Left ventricle myocardium inferior (tissue), 1 donor: ENCODE measurements around the gene SERPINI2. TPM values are rescaled to one million over a fixed set of nuclear protein-coding genes. Genes with fewer than 3 reads are reported as not detected.

Experiments used
- DNase-seq: peaks from one replicate; pipeline ENCODE4 v3.0.0-alpha.2; 2020
- H3K27ac ChIP-seq: fragments of 200-600 bp; replicated peaks from 2 replicates; pipeline ENCODE4 v1.8.0; 2021
- H3K27me3 ChIP-seq: fragments of 200-600 bp; 2 replicates; pipeline ENCODE4 v1.8.0; 2021; ENCODE audit warnings: low read depth
- H3K36me3 ChIP-seq: fragments of 200-600 bp; 2 replicates; pipeline ENCODE4 v1.8.0; 2021
- H3K4me1 ChIP-seq: fragments of 200-600 bp; 2 replicates; pipeline ENCODE4 v1.8.0; 2021
- H3K4me3 ChIP-seq: fragments of 200-600 bp; 2 replicates; pipeline ENCODE4 v1.8.0; 2021; ENCODE audit warnings: mild to moderate bottlenecking, moderate library complexity
- H3K9me3 ChIP-seq: fragments of 200-600 bp; replicated peaks from 2 replicates; pipeline ENCODE4 v1.8.0; 2021
- CTCF ChIP-seq: fragments of 200-600 bp; IDR thresholded peaks from 2 replicates; pipeline ENCODE4 v1.8.0; 2021; ENCODE audit warnings: antibody characterized with exemption, mild to moderate bottlenecking, borderline replicate concordance
- intact Hi-C: fragments of 100-400 bp; cut with micrococcal nuclease; formaldehyde crosslinking; loops from one replicate; pipeline ENCODE4 v1.11.0; 2022
- total RNA-seq: library from RNA; stranded (reverse); fragmentation: NEBNext Ultra II Directional; extraction: Animal tissue kit (Norgen Biotek cat#: 25700); gene quantifications from one replicate; pipeline ENCODE4 v1.2.1, GENCODE V29; 2021
- donor health status: DM: no; HTN: yes; CAD: no; lungs with severe emphysema.

The SERPINI2 gene
- total RNA-seq, 1 donor from 2014 or later, result 0.41 TPM

DNA sequence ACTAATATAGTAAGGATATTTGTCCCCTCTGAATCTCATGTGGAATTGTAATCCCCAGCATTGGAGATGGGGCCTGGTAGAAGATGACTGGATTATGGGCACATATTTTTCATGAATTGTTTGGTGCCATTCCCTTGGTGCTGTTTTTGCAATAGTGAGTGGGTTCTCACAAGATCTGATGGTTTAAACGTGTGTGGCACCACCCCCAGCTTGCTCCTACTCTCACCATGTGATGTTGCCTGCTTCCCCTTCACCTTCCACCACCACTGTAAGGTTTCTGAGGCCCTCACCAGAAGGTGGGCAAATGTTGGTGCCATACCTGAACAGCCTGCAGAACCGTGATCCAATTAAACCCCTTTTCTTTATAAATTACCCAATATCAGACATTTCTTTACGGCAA lies 28.1 kb upstream of the SERPINI2 start:
- no peak overlapping the region for H3K27ac ChIP-seq
- DNase-seq, result no peak
- H3K27me3 ChIP-seq, result no peaks in the 10 kb centered on the region
- intact Hi-C loops, result no loop called here
- H3K4me3 ChIP-seq, result no peak overlapping the region
- H3K36me3 ChIP-seq, result no peaks in the 10 kb centered on the region
- no peaks in the 10 kb centered on the region for H3K9me3 ChIP-seq
- H3K4me1 ChIP-seq, result no peaks in the 10 kb centered on the region
- no peak for TF ChIP-seq CTCF

GRCh38 chr3:167497903-167498302 lies 24.1 kb upstream of the SERPINI2 start:
- Histone ChIP-seq H3K27ac (no peak overlapping the region), H3K4me3 (no peak overlapping the region), H3K9me3 (no peaks in the 10 kb centered on the region), H3K4me1 (no peaks in the 10 kb centered on the region), H3K36me3 (no peaks in the 10 kb centered on the region), H3K27me3 (no peaks in the 10 kb centered on the region)
- intact Hi-C loops, result no loop called here
- no peak for TF ChIP-seq CTCF
- no peak for DNase-seq

DNA sequence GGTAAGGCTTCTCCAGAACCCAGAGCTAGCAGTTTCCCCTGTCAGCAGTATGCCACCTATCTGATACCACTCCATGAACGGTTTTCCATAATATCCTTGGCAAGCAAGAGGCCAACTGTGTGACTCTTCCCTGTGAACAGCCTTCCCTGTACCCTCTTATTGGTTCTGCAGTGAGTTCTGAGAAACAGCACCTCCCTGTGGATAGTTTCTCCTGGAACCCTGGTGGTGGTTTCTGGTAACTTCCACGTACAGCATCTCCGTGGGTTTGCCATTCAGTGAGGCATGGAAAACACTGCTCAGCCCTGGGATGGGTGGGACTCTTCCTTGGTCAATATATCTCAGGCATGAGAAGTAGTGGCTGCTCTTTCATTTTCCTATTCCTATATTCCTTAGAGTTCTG lies 19.4 kb upstream of the SERPINI2 start:
- Histone ChIP-seq H3K27ac (no peak overlapping the region), H3K4me1 (no peaks in the 10 kb centered on the region), H3K4me3 (no peak overlapping the region), H3K9me3 (no peaks in the 10 kb centered on the region), H3K36me3 (no peaks in the 10 kb centered on the region), H3K27me3 (no peaks in the 10 kb centered on the region)
- intact Hi-C loops, result no loop called here
- DNase-seq, result no peak
- TF ChIP-seq CTCF, result no peak

DNA sequence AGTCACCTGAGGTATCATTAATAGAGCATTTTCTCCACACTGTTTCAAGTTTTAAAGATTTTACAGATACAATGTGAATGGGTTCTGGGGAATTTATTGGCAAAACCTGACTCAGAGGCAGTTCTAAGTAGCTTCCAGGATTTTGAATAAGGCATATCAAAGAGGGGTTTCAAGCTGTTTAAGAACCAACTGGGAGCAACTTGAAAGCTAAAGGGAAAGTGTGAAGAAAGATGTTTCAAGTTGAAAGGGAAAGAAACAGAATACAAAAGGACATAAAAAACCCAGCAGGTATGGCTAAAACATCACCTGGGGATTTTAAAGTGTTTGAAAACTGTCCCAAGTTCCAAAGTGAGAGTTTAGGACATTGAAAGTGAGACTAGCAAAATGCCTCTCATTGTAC lies 17.8 kb upstream of the SERPINI2 start:
- Histone ChIP-seq H3K27me3 (no peaks in the 10 kb centered on the region), H3K36me3 (no peaks in the 10 kb centered on the region), H3K27ac (no peak overlapping the region), H3K4me1 (no peaks in the 10 kb centered on the region), H3K4me3 (no peak overlapping the region), H3K9me3 (peaks cover 1% of the 10 kb centered on the region)
- DNase-seq, result no peak
- no peak for TF ChIP-seq CTCF
- intact Hi-C loops, result no loop called here

DNA sequence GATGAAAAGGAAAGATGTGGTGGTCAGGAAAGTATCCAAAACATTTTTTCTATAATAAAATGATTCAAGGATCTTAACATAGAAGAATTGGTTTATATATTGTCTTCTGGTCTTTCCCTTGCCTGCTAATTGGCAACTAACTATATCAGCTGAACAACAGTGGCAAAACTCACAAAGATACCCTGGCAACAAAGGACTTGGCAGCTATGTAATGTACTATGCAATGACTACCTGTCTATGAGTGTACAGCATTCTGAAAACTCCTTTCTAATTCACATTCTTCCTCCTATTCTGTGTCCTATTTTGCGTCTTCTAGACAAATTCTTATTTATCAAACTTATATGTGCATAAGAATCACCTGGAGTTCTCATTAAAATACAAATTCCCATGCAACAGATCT lies 15.7 kb upstream of the SERPINI2 start:
- no peak for TF ChIP-seq CTCF
- intact Hi-C loops, result no loop called here
- Histone ChIP-seq H3K4me3 (no peak overlapping the region), H3K27ac (no peak overlapping the region), H3K36me3 (no peaks in the 10 kb centered on the region), H3K9me3 (peaks cover 6% of the 10 kb centered on the region), H3K27me3 (no peaks in the 10 kb centered on the region), H3K4me1 (no peaks in the 10 kb centered on the region)
- no peak for DNase-seq

- TF ChIP-seq CTCF, result no peak
- H3K27ac ChIP-seq, result no peak overlapping the region
- no peaks in the 10 kb centered on the region for H3K4me1 ChIP-seq
- no peak for DNase-seq
- no peak overlapping the region for H3K4me3 ChIP-seq
- intact Hi-C loops, result no loop called here
- H3K36me3 ChIP-seq, result no peaks in the 10 kb centered on the region
- no peaks in the 10 kb centered on the region for H3K27me3 ChIP-seq
- peaks cover 6% of the 10 kb centered on the region for H3K9me3 ChIP-seq
Observed at GRCh38 chr3:167487556-167487955, 13.7 kb upstream of the SERPINI2 start.
